BE2C (cell line): Measurements from ENCODE around the gene CHD5.

Experiments
- DNase-seq: peaks from one replicate; pipeline ENCODE4 v3.0.0-alpha.2; 2020
- H3K27me3 ChIP-seq: fragments of 250-450 bp; sonication (Bioruptor Pico); 2 replicates; pipeline ENCODE4 v1.5.1; 2020; ENCODE audit warnings: mild to moderate bottlenecking
- H3K36me3 ChIP-seq: fragments of 250-450 bp; sonication (Bioruptor Pico); 2 replicates; pipeline ENCODE4 v1.5.1; 2020; ENCODE audit warnings: mild to moderate bottlenecking
- H3K4me1 ChIP-seq: fragments of 250-450 bp; sonication (Bioruptor Pico); 2 replicates; pipeline ENCODE4 v1.5.1; 2020
- H3K4me3 ChIP-seq: 2 replicates; pipeline ENCODE4 v1.5.1; 2011; ENCODE audit warnings: low read depth, low read length
- H3K9me3 ChIP-seq: fragments of 250-450 bp; sonication (Bioruptor Pico); 2 replicates; pipeline ENCODE4 v1.5.1; 2020
- TF ChIP-seq, protein P1 (sequence below): IDR thresholded peaks from 2 replicates; pipeline ENCODE4 v1.5.1; 2012; ENCODE audit warnings: mild to moderate bottlenecking, low read depth, low read length

Gene CHD5

DNA sequence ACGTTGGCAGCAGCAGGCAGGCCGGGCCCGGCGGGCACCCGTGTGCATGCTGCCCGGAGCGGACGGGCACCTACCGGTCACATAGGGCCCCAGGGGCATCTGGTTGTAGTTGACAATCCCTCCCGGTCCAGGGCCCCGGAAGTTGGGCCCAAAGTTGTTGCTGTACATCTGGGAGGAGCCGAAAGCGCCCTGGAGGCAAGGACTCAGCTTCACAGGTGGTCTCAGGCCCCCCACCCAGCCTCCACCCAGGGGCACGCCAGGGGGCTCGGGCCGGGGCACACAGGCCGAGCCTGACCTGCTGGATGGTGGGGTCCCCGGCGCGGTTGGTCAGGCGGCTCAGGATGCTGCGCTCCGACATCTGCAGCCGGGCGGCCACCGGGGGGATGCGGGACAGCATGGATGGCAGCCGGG lies 73.8 kb downstream of the CHD5 start:
- no peak for DNase-seq
- TF ChIP-seq, protein P1, sequence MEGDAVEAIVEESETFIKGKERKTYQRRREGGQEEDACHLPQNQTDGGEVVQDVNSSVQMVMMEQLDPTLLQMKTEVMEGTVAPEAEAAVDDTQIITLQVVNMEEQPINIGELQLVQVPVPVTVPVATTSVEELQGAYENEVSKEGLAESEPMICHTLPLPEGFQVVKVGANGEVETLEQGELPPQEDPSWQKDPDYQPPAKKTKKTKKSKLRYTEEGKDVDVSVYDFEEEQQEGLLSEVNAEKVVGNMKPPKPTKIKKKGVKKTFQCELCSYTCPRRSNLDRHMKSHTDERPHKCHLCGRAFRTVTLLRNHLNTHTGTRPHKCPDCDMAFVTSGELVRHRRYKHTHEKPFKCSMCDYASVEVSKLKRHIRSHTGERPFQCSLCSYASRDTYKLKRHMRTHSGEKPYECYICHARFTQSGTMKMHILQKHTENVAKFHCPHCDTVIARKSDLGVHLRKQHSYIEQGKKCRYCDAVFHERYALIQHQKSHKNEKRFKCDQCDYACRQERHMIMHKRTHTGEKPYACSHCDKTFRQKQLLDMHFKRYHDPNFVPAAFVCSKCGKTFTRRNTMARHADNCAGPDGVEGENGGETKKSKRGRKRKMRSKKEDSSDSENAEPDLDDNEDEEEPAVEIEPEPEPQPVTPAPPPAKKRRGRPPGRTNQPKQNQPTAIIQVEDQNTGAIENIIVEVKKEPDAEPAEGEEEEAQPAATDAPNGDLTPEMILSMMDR = no peak

DNA sequence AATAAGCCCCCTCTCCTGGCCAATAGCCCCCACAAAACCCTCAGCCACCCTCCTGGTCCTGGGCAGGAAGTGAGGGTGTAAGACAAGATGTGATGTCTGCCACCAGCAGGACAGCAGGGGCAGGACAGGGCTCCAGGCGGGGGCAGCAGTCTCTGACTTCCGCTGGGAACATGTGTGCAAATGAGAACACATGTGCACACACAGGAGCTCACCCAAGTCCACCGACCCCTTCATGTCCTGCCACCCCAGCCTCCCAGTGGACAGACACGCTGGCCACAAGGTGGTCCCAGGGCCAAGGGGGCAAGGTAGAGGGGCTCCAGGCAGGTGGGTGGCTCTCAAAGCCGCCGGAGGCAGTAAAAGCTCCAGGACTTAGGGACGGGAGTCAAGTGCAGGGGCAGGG lies 74.4 kb downstream of the CHD5 start:
- Histone ChIP-seq H3K4me3 (no peak overlapping the region), H3K36me3 (no peaks in the 10 kb centered on the region), H3K9me3 (no peaks in the 10 kb centered on the region), H3K27me3 (no peaks in the 10 kb centered on the region), H3K4me1 (no peaks in the 10 kb centered on the region)
- TF ChIP-seq, protein P1 = no peak
- no peak for DNase-seq

More for the DNA sequence above, 73.8 kb downstream of the CHD5 start:
- no peaks in the 10 kb centered on the region for H3K27me3 ChIP-seq
- H3K36me3 ChIP-seq = no peaks in the 10 kb centered on the region
- H3K4me1 ChIP-seq = no peaks in the 10 kb centered on the region
- no peaks in the 10 kb centered on the region for H3K9me3 ChIP-seq
- H3K4me3 ChIP-seq = no peak overlapping the region

DNA sequence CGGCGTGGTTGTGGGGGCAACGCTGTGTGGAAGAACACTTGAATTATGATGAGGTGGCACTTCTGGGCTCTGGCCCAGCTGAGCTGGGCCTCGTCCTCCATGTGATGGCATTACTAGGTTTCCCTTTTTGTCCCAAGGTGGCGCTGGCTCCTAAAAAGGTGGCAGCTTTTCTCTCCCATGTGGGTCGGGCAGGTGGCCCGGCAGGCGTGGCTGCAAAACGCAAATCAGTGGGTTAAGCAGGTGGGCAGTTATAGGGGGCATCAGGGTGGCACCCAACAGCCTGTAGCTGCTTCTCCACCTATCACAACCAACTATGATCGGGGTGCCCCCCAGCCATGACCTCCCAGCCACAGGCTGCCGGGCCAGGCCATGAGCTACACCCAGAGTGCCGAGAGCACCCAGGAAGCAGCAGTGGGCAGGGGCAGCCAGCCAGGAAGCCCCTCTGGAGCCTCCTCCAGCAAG lies 74.9 kb downstream of the CHD5 start:
- no peaks in the 10 kb centered on the region for H3K27me3 ChIP-seq
- H3K4me3 ChIP-seq = no peak overlapping the region
- TF ChIP-seq, protein P1 = no peak
- no peaks in the 10 kb centered on the region for H3K36me3 ChIP-seq
- DNase-seq = no peak
- H3K4me1 ChIP-seq = no peaks in the 10 kb centered on the region
- no peaks in the 10 kb centered on the region for H3K9me3 ChIP-seq

DNA sequence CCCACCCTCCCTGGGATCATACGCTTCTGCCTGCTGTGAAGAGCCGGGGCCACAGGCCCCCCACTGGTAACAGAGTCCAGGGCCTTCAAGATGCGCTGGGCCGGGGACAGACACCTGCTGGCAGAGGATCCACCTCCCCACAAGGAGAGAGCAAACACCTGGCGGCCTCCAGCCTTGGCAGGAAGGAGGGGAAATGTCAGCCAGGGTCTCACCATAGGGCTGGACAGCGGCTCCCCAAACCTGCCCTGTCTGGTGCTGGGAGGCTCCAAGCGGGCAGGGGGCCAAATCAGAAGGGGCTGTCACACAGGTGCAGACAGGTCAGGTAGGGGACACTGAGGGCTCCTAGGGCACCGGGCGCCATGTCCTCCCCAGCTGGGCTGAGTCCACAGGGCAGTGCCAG lies 75.5 kb downstream of the CHD5 start:
- Histone ChIP-seq H3K9me3 (no peaks in the 10 kb centered on the region), H3K27me3 (no peaks in the 10 kb centered on the region), H3K4me3 (no peak overlapping the region), H3K36me3 (no peaks in the 10 kb centered on the region), H3K4me1 (no peaks in the 10 kb centered on the region)
- DNase-seq = no peak
- TF ChIP-seq, protein P1 = no peak

DNA sequence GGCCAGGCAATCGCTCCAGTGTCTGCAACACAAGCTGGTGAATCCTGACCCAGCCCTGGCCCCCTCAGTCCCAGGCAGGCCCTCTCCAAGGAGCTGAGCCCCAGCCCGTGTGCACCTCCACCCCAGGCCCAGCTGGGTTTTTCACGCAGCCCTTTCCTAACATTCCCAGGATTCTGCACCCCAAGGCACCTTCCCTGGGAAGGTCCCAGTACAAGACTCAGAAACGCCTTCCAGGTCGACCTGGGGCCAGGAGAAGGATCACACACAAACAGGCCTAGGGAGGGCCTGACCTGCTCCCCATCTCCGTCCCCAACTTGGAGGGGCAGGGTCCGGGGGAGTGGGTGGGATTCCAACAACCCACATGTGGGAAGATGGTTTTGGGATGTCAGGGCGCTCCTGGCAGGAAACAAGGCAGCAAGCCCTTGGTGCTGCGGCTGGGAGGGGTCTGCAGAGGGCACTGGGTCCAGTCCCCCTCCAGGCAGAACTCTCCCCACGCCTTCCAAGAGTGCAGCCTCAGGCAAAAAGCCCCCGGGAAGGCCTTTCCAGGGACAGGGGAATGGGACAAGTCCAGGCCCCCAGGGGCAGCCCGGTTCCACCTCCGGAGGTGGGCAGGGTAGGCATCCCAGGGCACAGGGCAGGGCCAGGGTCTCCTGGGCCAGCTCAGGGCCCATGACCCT lies 76.1 kb downstream of the CHD5 start:
- H3K9me3 ChIP-seq = no peaks in the 10 kb centered on the region
- no peaks in the 10 kb centered on the region for H3K27me3 ChIP-seq

More for the DNA sequence above, 76.1 kb downstream of the CHD5 start:
- Histone ChIP-seq H3K36me3 (no peaks in the 10 kb centered on the region), H3K4me3 (no peak overlapping the region), H3K4me1 (no peaks in the 10 kb centered on the region)
- TF ChIP-seq, protein P1 = no peak
- no peak for DNase-seq
